Measurements from ENCODE around the gene SLC8A2. TPM values are rescaled to one million over a fixed set of nuclear protein-coding genes. Genes with fewer than 3 reads are reported as not detected.
"Not testable (repeated sequence)": the region's sequence is repeated elsewhere in the genome, so short reads cannot be mapped to it uniquely, and the experiment has no call there.

The SLC8A2 gene
- total RNA-seq, 1 donor from 2014 or later = 3.7 TPM

GRCh38 chr19:47390533-47391488 lies 80.9 kb downstream of the SLC8A2 start:
- DNase-seq (ENCODE audit: low spot score in 2 of 2, unreplicated experiment in 2 of 2) = no peak
- H3K27ac Mint-ChIP-seq = no peak overlapping the region
- no peak overlapping the region for H3K4me3 Mint-ChIP-seq
- no peak for TF ChIP-seq CTCF (IDR thresholded peaks at IDR 0.05; ENCODE audit: unreplicated experiment)
- peaks cover 12% of the 10 kb centered on the region for H3K27me3 Mint-ChIP-seq (ENCODE audit: low read depth)
- peaks cover 3% of the 10 kb centered on the region for H3K4me1 Mint-ChIP-seq
- H3K9me3 Mint-ChIP-seq = no peaks in the 10 kb centered on the region
- H3K36me3 Mint-ChIP-seq = no peaks in the 10 kb centered on the region

- Mint-ChIP-seq H3K27ac (no peak overlapping the region), H3K4me1 (peaks cover 3% of the 10 kb centered on the region), H3K4me3 (no peak overlapping the region), H3K36me3 (no peaks in the 10 kb centered on the region), H3K27me3 (ENCODE audit: low read depth) (peaks cover 10% of the 10 kb centered on the region), H3K9me3 (no peaks in the 10 kb centered on the region)
- DNase-seq (ENCODE audit: low spot score in 2 of 2, unreplicated experiment in 2 of 2) = no peak
- TF ChIP-seq CTCF (IDR thresholded peaks at IDR 0.05; ENCODE audit: unreplicated experiment) = no peak
These were observed 82.5 kb downstream of the SLC8A2 start for GRCh38 chr19:47389150-47389556.

GRCh38 chr19:47388721-47389120 lies 83.0 kb downstream of the SLC8A2 start:
- not testable (repeated sequence) for H3K27me3 Mint-ChIP-seq (ENCODE audit: low read depth); H3K4me3 Mint-ChIP-seq

GRCh38 chr19:47387623-47388022 lies 84.1 kb downstream of the SLC8A2 start:
- not testable (repeated sequence) for H3K36me3 Mint-ChIP-seq; H3K27ac Mint-ChIP-seq; H3K4me1 Mint-ChIP-seq; H3K4me3 Mint-ChIP-seq; H3K9me3 Mint-ChIP-seq; DNase-seq (ENCODE audit: low spot score in 2 of 2, unreplicated experiment in 2 of 2); H3K27me3 Mint-ChIP-seq (ENCODE audit: low read depth)

More at GRCh38 chr19:47388721-47389120, 83.0 kb downstream of the SLC8A2 start:
- H3K36me3 Mint-ChIP-seq; H3K4me1 Mint-ChIP-seq; H3K9me3 Mint-ChIP-seq; H3K27ac Mint-ChIP-seq; DNase-seq (ENCODE audit: low spot score in 2 of 2, unreplicated experiment in 2 of 2): not testable (repeated sequence)

GRCh38 chr19:47386582-47386981 lies 85.1 kb downstream of the SLC8A2 start:
- not testable (repeated sequence) for H3K27me3 Mint-ChIP-seq (ENCODE audit: low read depth)

GRCh38 chr19:47384533-47384932 lies 87.2 kb downstream of the SLC8A2 start:
- H3K4me3 Mint-ChIP-seq; H3K4me1 Mint-ChIP-seq; H3K9me3 Mint-ChIP-seq; H3K27ac Mint-ChIP-seq; DNase-seq (ENCODE audit: low spot score in 2 of 2, unreplicated experiment in 2 of 2); H3K27me3 Mint-ChIP-seq (ENCODE audit: low read depth): not testable (repeated sequence)
- peaks cover 20% of the 10 kb centered on the region for H3K36me3 Mint-ChIP-seq

More at GRCh38 chr19:47386582-47386981, 85.1 kb downstream of the SLC8A2 start:
- H3K4me3 Mint-ChIP-seq; H3K27ac Mint-ChIP-seq; H3K4me1 Mint-ChIP-seq; DNase-seq (ENCODE audit: low spot score in 2 of 2, unreplicated experiment in 2 of 2); H3K9me3 Mint-ChIP-seq; H3K36me3 Mint-ChIP-seq: not testable (repeated sequence)

GRCh38 chr19:47383890-47384289 lies 87.8 kb downstream of the SLC8A2 start:
- H3K27me3 Mint-ChIP-seq (ENCODE audit: low read depth); H3K4me1 Mint-ChIP-seq; H3K9me3 Mint-ChIP-seq; H3K27ac Mint-ChIP-seq; DNase-seq (ENCODE audit: low spot score in 2 of 2, unreplicated experiment in 2 of 2); H3K4me3 Mint-ChIP-seq: not testable (repeated sequence)
- peaks cover 20% of the 10 kb centered on the region for H3K36me3 Mint-ChIP-seq

- no peak for TF ChIP-seq CTCF (IDR thresholded peaks at IDR 0.05; ENCODE audit: unreplicated experiment)
- Mint-ChIP-seq H3K27me3 (ENCODE audit: low read depth) (no peaks in the 10 kb centered on the region), H3K36me3 (peaks cover 20% of the 10 kb centered on the region), H3K9me3 (no peaks in the 10 kb centered on the region), H3K4me3 (no peak overlapping the region), H3K27ac (no peak overlapping the region), H3K4me1 (no peaks in the 10 kb centered on the region)
- DNase-seq (ENCODE audit: low spot score in 2 of 2, unreplicated experiment in 2 of 2) = no peak
These were observed 89.9 kb downstream of the SLC8A2 start for GRCh38 chr19:47381653-47382279.

Data from mesothelial cell of epicardium (in vitro differentiated cells).